HS-27A (cell line): ENCODE measurements around the gene SRC.

Experiments
- DNase-seq: peaks from one replicate; pipeline ENCODE4 v3.0.0-alpha.2; 2012; ENCODE audit warnings: low read depth, missing footprints

Gene SRC

GRCh38 chr20:37382482-37383120 lies 36.7 kb downstream of the SRC start:
- DNase-seq: no peak

GRCh38 chr20:37383229-37383989 lies 37.5 kb downstream of the SRC start:
- DNase-seq: no peak

GRCh38 chr20:37384683-37385174 lies 38.8 kb downstream of the SRC start:
- DNase-seq: no peak

- DNase-seq: no peak
These were observed 39.2 kb downstream of the SRC start for GRCh38 chr20:37385176-37385575.

GRCh38 chr20:37385659-37386504 lies 39.9 kb downstream of the SRC start:
- no peak for DNase-seq

- no peak for DNase-seq
These were observed 40.7 kb downstream of the SRC start for GRCh38 chr20:37386505-37387251.

GRCh38 chr20:37387519-37388269 lies 41.8 kb downstream of the SRC start:
- DNase-seq: no peak

- DNase-seq: no peak
These were observed 42.9 kb downstream of the SRC start for GRCh38 chr20:37388831-37389230.

- no peak for DNase-seq
These were observed 43.4 kb downstream of the SRC start for GRCh38 chr20:37389241-37389747.

GRCh38 chr20:37389844-37390275 lies 43.9 kb downstream of the SRC start:
- no peak for DNase-seq

- DNase-seq: no peak
These were observed 44.6 kb downstream of the SRC start for GRCh38 chr20:37390503-37390890.

- DNase-seq: no peak
These were observed 45.1 kb downstream of the SRC start for GRCh38 chr20:37390891-37391525.

- DNase-seq: no peak
These were observed 46.7 kb downstream of the SRC start for GRCh38 chr20:37392441-37393195.

GRCh38 chr20:37393196-37393862 lies 47.4 kb downstream of the SRC start:
- DNase-seq: no peak

- DNase-seq: no peak
These were observed 48.1 kb downstream of the SRC start for GRCh38 chr20:37393863-37394542.

- no peak for DNase-seq
These were observed 48.8 kb downstream of the SRC start for GRCh38 chr20:37394543-37395409.

- DNase-seq: no peak
These were observed 49.5 kb downstream of the SRC start for GRCh38 chr20:37395410-37395797.
